DND-41 (cell line): ENCODE measurements around the gene CCND2.

Experiments used
- ATAC-seq: fragments of 200-7000 bp; cut with Tn5 transposase; 3 replicates; pipeline ENCODE4 v1.9.1; 2021; ENCODE audit warnings: low read depth; ENCODE audit not compliant: insufficient read depth
- DNase-seq: peaks from one replicate; pipeline ENCODE4 v3.0.0-alpha.2; 2020
- H2AFZ ChIP-seq: 2 replicates; pipeline ENCODE4 v1.6.0; 2012; ENCODE audit warnings: low read depth, low read length
- H3K27ac ChIP-seq: 2 replicates; pipeline ENCODE4 v1.5.1; 2012; ENCODE audit warnings: low read length, inconsistent platforms
- H3K27me3 ChIP-seq: fragments of 200-600 bp; sonication (generic); 2 replicates; pipeline ENCODE4 v1.6.0; 2012; ENCODE audit warnings: low read length, mild to moderate bottlenecking, inconsistent platforms; ENCODE audit not compliant: insufficient read depth, poor library complexity
- H3K36me3 ChIP-seq: 2 replicates; pipeline ENCODE4 v1.5.1; 2012; ENCODE audit warnings: low read length, inconsistent platforms; ENCODE audit not compliant: insufficient read depth
- H3K4me1 ChIP-seq: 2 replicates; pipeline ENCODE4 v1.5.1; 2012; ENCODE audit warnings: mild to moderate bottlenecking, low read length; ENCODE audit not compliant: insufficient read depth
- H3K4me2 ChIP-seq: 2 replicates; pipeline ENCODE4 v1.6.0; 2012; ENCODE audit warnings: mild to moderate bottlenecking, moderate library complexity, low read length, inconsistent platforms; ENCODE audit not compliant: insufficient read depth
- H3K4me3 ChIP-seq, 2 experiments: fragments of 200-600 bp in 1 of 2; shearing (Covaris generic) in 1 of 2; 2 replicates each; pipeline ENCODE4 v1.5.1; 2012 to 2016; ENCODE audit warnings: inconsistent platforms in 2 of 2, low read length in 2 of 2, mild to moderate bottlenecking in 2 of 2, low read depth in 1 of 2, moderate library complexity in 1 of 2
- H3K79me2 ChIP-seq: 2 replicates; pipeline ENCODE4 v1.6.0; 2012; ENCODE audit warnings: low read length, inconsistent platforms; ENCODE audit not compliant: insufficient read depth
- H3K9ac ChIP-seq: 2 replicates; pipeline ENCODE4 v1.6.0; 2012; ENCODE audit warnings: low read depth, mild to moderate bottlenecking, inconsistent platforms, low read length, moderate library complexity
- H3K9me3 ChIP-seq: 2 replicates; pipeline ENCODE4 v1.5.1; 2012; ENCODE audit warnings: low read length, moderate library complexity, mild to moderate bottlenecking, inconsistent platforms; ENCODE audit not compliant: insufficient read depth, severe bottlenecking
- H4K20me1 ChIP-seq: 2 replicates; pipeline ENCODE4 v1.6.0; 2012; ENCODE audit warnings: low read length; ENCODE audit not compliant: insufficient read depth
- EZH2 ChIP-seq: IDR thresholded peaks from 3 replicates; pipeline ENCODE4 v1.6.1; 2012; ENCODE audit warnings: borderline replicate concordance, low read depth, mild to moderate bottlenecking, moderate library complexity, low read length, inconsistent platforms; ENCODE audit not compliant: severe bottlenecking
- TF ChIP-seq, protein P1 (sequence below): IDR thresholded peaks from 2 replicates; pipeline ENCODE4 v1.5.1; 2012; ENCODE audit warnings: borderline replicate concordance, low read length, moderate library complexity, mild to moderate bottlenecking; ENCODE audit not compliant: poor library complexity, severe bottlenecking; ENCODE audit errors: extremely low read depth

CCND2 gene

DNA sequence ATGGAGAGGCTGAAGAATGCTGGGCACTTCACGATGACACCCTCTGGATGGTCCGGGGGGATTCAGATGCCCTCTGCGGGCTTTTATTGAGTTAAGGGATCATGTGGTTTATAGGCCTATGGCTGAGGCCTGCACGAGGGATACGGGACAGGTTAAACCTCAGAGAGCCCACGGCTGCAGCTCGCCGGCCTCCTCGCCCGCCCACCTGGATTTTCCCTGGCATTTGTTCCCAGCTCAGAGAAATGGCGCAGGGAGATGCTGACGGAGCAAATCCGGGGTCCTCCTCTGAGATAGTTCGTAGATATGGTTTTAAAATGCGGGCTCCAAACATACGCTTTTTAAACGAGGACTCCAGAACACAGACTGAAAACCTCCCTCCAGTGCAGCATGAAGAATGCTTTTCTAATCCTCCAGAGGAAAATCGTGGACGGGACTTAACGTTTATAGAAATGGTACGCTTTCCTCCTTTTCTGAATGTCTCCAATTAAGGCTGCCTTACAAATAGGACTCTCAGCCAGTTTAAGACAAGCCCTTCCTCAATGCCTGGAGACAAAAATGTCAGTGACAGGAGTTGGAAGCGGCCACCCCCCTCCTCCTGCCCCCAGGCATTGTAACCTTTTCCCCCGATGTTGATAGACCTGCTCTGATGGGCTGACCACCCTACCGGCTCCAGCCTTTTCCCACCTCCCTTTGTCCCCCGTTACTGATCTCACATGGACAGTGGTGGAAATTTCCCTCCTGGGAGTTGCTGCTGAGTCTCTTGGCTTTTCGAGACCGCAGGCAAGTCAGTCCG is 16.6 kb downstream of the CCND2 start:
- ATAC-seq, result no peak
- H3K4me1 ChIP-seq, result no peaks in the 10 kb centered on the region
- no peak overlapping the region for H2AFZ ChIP-seq
- no peaks in the 10 kb centered on the region; the same call in 1 of the 2 replicates for H4K20me1 ChIP-seq
- H3K4me2 ChIP-seq, result no peak overlapping the region
- peaks cover 4% of the 10 kb centered on the region for H3K27me3 ChIP-seq
- no peaks in the 10 kb centered on the region for H3K36me3 ChIP-seq
- no peak for DNase-seq
- H3K9ac ChIP-seq, result no peak overlapping the region
- no peak overlapping the region for H3K27ac ChIP-seq
- TF ChIP-seq, protein P1, sequence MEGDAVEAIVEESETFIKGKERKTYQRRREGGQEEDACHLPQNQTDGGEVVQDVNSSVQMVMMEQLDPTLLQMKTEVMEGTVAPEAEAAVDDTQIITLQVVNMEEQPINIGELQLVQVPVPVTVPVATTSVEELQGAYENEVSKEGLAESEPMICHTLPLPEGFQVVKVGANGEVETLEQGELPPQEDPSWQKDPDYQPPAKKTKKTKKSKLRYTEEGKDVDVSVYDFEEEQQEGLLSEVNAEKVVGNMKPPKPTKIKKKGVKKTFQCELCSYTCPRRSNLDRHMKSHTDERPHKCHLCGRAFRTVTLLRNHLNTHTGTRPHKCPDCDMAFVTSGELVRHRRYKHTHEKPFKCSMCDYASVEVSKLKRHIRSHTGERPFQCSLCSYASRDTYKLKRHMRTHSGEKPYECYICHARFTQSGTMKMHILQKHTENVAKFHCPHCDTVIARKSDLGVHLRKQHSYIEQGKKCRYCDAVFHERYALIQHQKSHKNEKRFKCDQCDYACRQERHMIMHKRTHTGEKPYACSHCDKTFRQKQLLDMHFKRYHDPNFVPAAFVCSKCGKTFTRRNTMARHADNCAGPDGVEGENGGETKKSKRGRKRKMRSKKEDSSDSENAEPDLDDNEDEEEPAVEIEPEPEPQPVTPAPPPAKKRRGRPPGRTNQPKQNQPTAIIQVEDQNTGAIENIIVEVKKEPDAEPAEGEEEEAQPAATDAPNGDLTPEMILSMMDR, result no peak
- no peak for TF ChIP-seq EZH2
- H3K9me3 ChIP-seq, result no peaks in the 10 kb centered on the region
- no peaks in the 10 kb centered on the region for H3K79me2 ChIP-seq
- H3K4me3 ChIP-seq, result no peak overlapping the region

DNA sequence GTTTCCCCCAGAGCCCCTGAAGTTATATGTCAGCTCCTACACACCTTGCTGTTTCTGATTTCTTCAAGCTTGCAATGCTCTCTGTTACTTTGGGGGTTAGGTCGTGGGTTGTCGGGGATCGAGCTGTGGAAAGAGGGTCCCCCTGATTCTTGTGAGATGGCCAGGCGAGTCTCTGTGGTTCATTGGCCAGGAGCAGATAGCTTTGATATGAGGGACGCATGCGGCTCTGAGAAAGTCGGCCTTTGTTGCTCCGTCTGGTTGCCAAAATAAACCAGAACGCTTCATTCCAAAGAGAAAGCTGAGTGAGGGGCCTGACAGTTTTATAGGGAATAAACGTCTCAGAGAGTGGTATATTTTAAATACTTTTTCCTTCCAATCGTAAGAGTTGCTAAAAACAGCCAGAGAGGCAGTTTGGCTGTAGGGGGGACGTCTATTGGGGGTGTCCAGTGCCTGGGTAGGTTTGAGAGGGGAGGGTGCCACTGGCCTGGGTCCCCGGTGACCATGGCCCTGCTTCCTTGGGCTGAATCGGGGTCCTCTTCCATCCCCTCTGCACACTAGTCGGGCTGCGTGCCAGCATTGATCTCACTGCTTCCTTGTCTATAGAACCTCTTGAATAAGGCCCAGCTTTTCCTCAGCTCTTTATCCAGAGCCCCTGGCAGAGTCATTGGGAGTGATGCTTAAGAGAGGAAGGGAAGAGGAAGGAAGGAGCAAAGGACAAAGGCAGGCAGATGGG is 18.9 kb downstream of the CCND2 start:
- H4K20me1 ChIP-seq, result no peaks in the 10 kb centered on the region; the same call in 1 of the 2 replicates
- no peaks in the 10 kb centered on the region for H3K79me2 ChIP-seq
- H2AFZ ChIP-seq, result no peak overlapping the region
- ATAC-seq, result no peak
- DNase-seq, result no peak
- no peak overlapping the region for H3K9ac ChIP-seq
- H3K4me3 ChIP-seq, result no peak overlapping the region
- no peak overlapping the region for H3K4me2 ChIP-seq
- no peaks in the 10 kb centered on the region for H3K36me3 ChIP-seq
- TF ChIP-seq, protein P1, result no peak
- TF ChIP-seq EZH2, result no peak
- H3K27ac ChIP-seq, result no peak overlapping the region
- H3K9me3 ChIP-seq, result no peaks in the 10 kb centered on the region
- no peaks in the 10 kb centered on the region for H3K4me1 ChIP-seq
- peaks cover under 1% of the 10 kb centered on the region for H3K27me3 ChIP-seq

DNA sequence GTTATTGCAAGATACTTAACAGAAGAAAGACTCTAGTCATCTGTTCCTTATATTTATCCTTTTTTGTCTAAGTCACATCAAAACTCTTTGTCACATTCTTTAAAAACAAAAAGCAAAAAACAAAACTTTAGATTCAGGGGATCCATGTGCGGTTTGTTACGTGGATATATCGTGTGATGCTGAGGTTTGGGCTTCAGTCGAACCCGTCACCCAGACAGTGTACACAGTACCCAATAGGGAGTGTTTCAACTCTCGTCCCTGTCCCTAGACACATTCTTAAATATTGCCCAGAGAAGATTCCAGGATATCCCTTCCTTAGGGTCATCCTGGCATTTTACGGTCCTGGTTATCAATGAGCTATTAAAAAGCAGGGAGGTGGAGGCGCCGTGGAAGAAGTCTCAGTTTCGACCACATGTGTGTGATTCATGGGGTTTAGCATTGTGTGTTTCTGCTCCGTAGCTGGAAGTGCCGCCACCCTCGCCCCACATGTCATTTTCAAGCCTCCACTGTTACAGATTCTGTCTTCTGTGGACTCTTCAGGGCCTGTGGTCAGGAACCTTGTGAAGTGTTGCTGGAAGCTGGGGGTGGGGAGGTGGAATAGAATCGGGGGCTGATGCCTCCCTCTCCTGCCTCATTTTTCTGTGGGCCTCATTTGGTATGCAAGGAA is 19.9 kb downstream of the CCND2 start:
- H3K4me2 ChIP-seq, result no peak overlapping the region
- H3K79me2 ChIP-seq, result no peaks in the 10 kb centered on the region
- no peak for TF ChIP-seq EZH2
- TF ChIP-seq, protein P1, result no peak
- no peaks in the 10 kb centered on the region for H3K9me3 ChIP-seq
- DNase-seq (no peak), ATAC-seq (no peak)
- H2AFZ ChIP-seq, result no peak overlapping the region
- no peak overlapping the region for H3K27ac ChIP-seq
- no peak overlapping the region for H3K9ac ChIP-seq
- no peak overlapping the region for H3K4me3 ChIP-seq
- no peaks in the 10 kb centered on the region for H3K4me1 ChIP-seq
- no peaks in the 10 kb centered on the region for H4K20me1 ChIP-seq
- no peaks in the 10 kb centered on the region for H3K27me3 ChIP-seq
- no peaks in the 10 kb centered on the region for H3K36me3 ChIP-seq
